ENCODE data around the gene PRADC1. TPM values are rescaled to one million over a fixed set of nuclear protein-coding genes. Genes with fewer than 3 reads are reported as not detected.
A peak's percentile ranks its signal among the peaks of the same experiment; 100 is the strongest.

PRADC1 gene
- 10 to 100 TPM; 19.9 to 24.5 TPM for total RNA-seq

GRCh38 chr2:73233154-73233931, at the start of gene PRADC1:
TSS of gene PRADC1 (minus strand) at chr2:73233239. CDS start at chr2:73233160, 79 bp downstream.
- H3K27me3 ChIP-seq (replicated peaks; ENCODE audit: insufficient read depth): no peaks in the 10 kb centered on the region
- peak within 1 kb of the TSS; percentile 97 for H3K4me3 ChIP-seq
- no peaks in the 10 kb centered on the region for H3K36me3 ChIP-seq
- ATAC-seq (ENCODE audit: insufficient number of reproducible peaks, low FRiP score, low read depth) (peak; percentile 99), DNase-seq (ENCODE audit: low spot score) (peak; percentile 99)
- peak within 1 kb of the TSS; percentile 86 to 92 for H3K27ac ChIP-seq
- peaks cover 8 to 34% of the 10 kb centered on the region in 2 donors for H3K4me1 ChIP-seq (ENCODE audit: control insufficient read depth in 1 of 2, low read depth in 2 of 2)
- no peak for TF ChIP-seq CTCF (IDR thresholded peaks at IDR 0.05)
- H3K9me3 ChIP-seq: no peaks in the 10 kb centered on the region

GRCh38 chr2:73281244-73281643, 48.2 kb upstream of the PRADC1 start:
- no peak for DNase-seq (ENCODE audit: low spot score)
- Histone ChIP-seq H3K9me3 (no peaks in the 10 kb centered on the region), H3K4me3 (no peak overlapping the region), H3K27ac (no peak overlapping the region), H3K36me3 (no peaks in the 10 kb centered on the region), H3K27me3 (replicated peaks; ENCODE audit: insufficient read depth) (no peaks in the 10 kb centered on the region), H3K4me1 (ENCODE audit: control insufficient read depth in 1 of 2, low read depth in 2 of 2) (peaks cover 0 to 15% of the 10 kb centered on the region in 2 donors)
- no peak for ATAC-seq (ENCODE audit: insufficient number of reproducible peaks, low FRiP score, low read depth)
- TF ChIP-seq CTCF (IDR thresholded peaks at IDR 0.05): no peak

GRCh38 chr2:73279852-73280251, 46.8 kb upstream of the PRADC1 start:
- H3K27me3 ChIP-seq (replicated peaks; ENCODE audit: insufficient read depth): no peaks in the 10 kb centered on the region
- H3K27ac ChIP-seq: no peak overlapping the region
- no peaks in the 10 kb centered on the region for H3K9me3 ChIP-seq
- H3K4me1 ChIP-seq (ENCODE audit: control insufficient read depth in 1 of 2, low read depth in 2 of 2): peaks cover 0 to 11% of the 10 kb centered on the region in 2 donors
- no peak for TF ChIP-seq CTCF (IDR thresholded peaks at IDR 0.05)
- no peak for DNase-seq (ENCODE audit: low spot score)
- no peaks in the 10 kb centered on the region for H3K36me3 ChIP-seq
- H3K4me3 ChIP-seq: no peak overlapping the region
- ATAC-seq (ENCODE audit: insufficient number of reproducible peaks, low FRiP score, low read depth): no peak

- Histone ChIP-seq H3K4me1 (ENCODE audit: control insufficient read depth in 1 of 2, low read depth in 2 of 2) (peaks cover 4 to 6% of the 10 kb centered on the region in 2 donors), H3K9me3 (no peaks in the 10 kb centered on the region), H3K36me3 (no peaks in the 10 kb centered on the region), H3K27ac (no peak overlapping the region), H3K27me3 (replicated peaks; ENCODE audit: insufficient read depth) (no peaks in the 10 kb centered on the region), H3K4me3 (no peak overlapping the region)
- no peak for DNase-seq (ENCODE audit: low spot score)
- no peak for ATAC-seq (ENCODE audit: insufficient number of reproducible peaks, low FRiP score, low read depth)
- no peak for TF ChIP-seq CTCF (IDR thresholded peaks at IDR 0.05)
These were observed 39.2 kb upstream of the PRADC1 start for GRCh38 chr2:73272270-73272669.

GRCh38 chr2:73269686-73270465, 36.8 kb upstream of the PRADC1 start:
- Histone ChIP-seq H3K9me3 (no peaks in the 10 kb centered on the region), H3K4me1 (ENCODE audit: control insufficient read depth in 1 of 2, low read depth in 2 of 2) (peaks cover 4 to 6% of the 10 kb centered on the region in 2 donors), H3K4me3 (no peak overlapping the region), H3K36me3 (no peaks in the 10 kb centered on the region), H3K27me3 (replicated peaks; ENCODE audit: insufficient read depth) (no peaks in the 10 kb centered on the region), H3K27ac (no peak overlapping the region)
- ATAC-seq (ENCODE audit: insufficient number of reproducible peaks, low FRiP score, low read depth) (no peak), DNase-seq (ENCODE audit: low spot score) (no peak)
- no peak for TF ChIP-seq CTCF (IDR thresholded peaks at IDR 0.05)

Measured in thoracic aorta (tissue), 2 donors.